Activated CD8-positive, alpha-beta T cell treated with anti-CD3 and anti-CD28 coated beads for 36 hours (primary cell): ENCODE results near the gene FAM120B. TPM values are rescaled to one million over a fixed set of nuclear protein-coding genes. Genes with fewer than 3 reads are reported as not detected.

Experiments
- ATAC-seq: fragments of 200-7000 bp; cut with Tn5 transposase; one replicate; pipeline ENCODE4 v1.10.0; 2021; ENCODE audit warnings: mild to moderate bottlenecking, moderate library complexity
- CTCF ChIA-PET: fragments of 350-600 bp; sonication (Branson Sonifier 250); formaldehyde crosslinking; loops from one replicate; lab custom pipeline; 2021; ENCODE audit warnings: antibody characterized with exemption; lab: Charles Lee
- POLR2A ChIA-PET: fragments of 350-600 bp; sonication (Branson Sonifier 250); formaldehyde crosslinking; loops from one replicate; lab custom pipeline; 2021; ENCODE audit warnings: antibody characterized with exemption; lab: Charles Lee
- DNase-seq: peaks from one replicate; pipeline ENCODE4 v3.0.0-alpha.2; 2020
- H3K27ac Mint-ChIP-seq: one replicate; pipeline ENCODE4 v1.8.0; 2021; ENCODE audit warnings: mild to moderate bottlenecking, mixed read lengths
- H3K27me3 Mint-ChIP-seq: one replicate; pipeline ENCODE4 v1.8.0; 2021; ENCODE audit warnings: mixed read lengths
- H3K36me3 Mint-ChIP-seq: one replicate; pipeline ENCODE4 v1.8.0; 2021; ENCODE audit warnings: low read depth, mixed read lengths
- H3K4me1 Mint-ChIP-seq: one replicate; pipeline ENCODE4 v1.8.0; 2021; ENCODE audit warnings: low read depth, mixed read lengths
- H3K4me3 Mint-ChIP-seq: one replicate; pipeline ENCODE4 v1.8.0; 2021; ENCODE audit warnings: mild to moderate bottlenecking, moderate library complexity, mixed read lengths
- H3K9me3 Mint-ChIP-seq: one replicate; pipeline ENCODE4 v1.8.0; 2021; ENCODE audit warnings: mixed read lengths
- CTCF ChIP-seq: fragments of 200-600 bp; IDR thresholded peaks from one replicate; pipeline ENCODE4 v1.8.0; 2022; ENCODE audit warnings: antibody characterized with exemption, mild to moderate bottlenecking
- intact Hi-C: fragments of 100-400 bp; cut with micrococcal nuclease; formaldehyde crosslinking; loops from one replicate; pipeline ENCODE4 v1.10.0; 2022
- total RNA-seq, 2 experiments: library from RNA; stranded (reverse); gene quantifications; one replicate each; pipeline ENCODE4 v1.2.3, GENCODE V29; 2021

Gene FAM120B
- total RNA-seq, 2 experiments from 2014 or later: 19.0 to 19.5 TPM

- no peak for TF ChIP-seq CTCF
- H3K27ac Mint-ChIP-seq: no peak overlapping the region
- H3K9me3 Mint-ChIP-seq: no peaks in the 10 kb centered on the region
- intact Hi-C loops: no loop called here
- H3K27me3 Mint-ChIP-seq: no peaks in the 10 kb centered on the region
- H3K4me1 Mint-ChIP-seq: peaks cover 4% of the 10 kb centered on the region
- ATAC-seq (no peak), DNase-seq (no peak)
- POLR2A ChIA-PET: no interaction called here
- H3K36me3 Mint-ChIP-seq: no peaks in the 10 kb centered on the region
- CTCF ChIA-PET: no interaction called here
- H3K4me3 Mint-ChIP-seq: no peak overlapping the region
Measured at GRCh38 chr6:170452767-170453545, 146.4 kb downstream of the FAM120B start.

- H3K27me3 Mint-ChIP-seq: no peaks in the 10 kb centered on the region
- intact Hi-C loops: no loop called here
- H3K9me3 Mint-ChIP-seq: no peaks in the 10 kb centered on the region
- no peak overlapping the region for H3K27ac Mint-ChIP-seq
- H3K4me1 Mint-ChIP-seq: peaks cover 4% of the 10 kb centered on the region
- POLR2A ChIA-PET: no interaction called here
- H3K4me3 Mint-ChIP-seq: no peak overlapping the region
- TF ChIP-seq CTCF: no peak
- DNase-seq (no peak), ATAC-seq (no peak)
- no peaks in the 10 kb centered on the region for H3K36me3 Mint-ChIP-seq
- CTCF ChIA-PET: no interaction called here
Measured at GRCh38 chr6:170453586-170454511, 147.3 kb downstream of the FAM120B start.

- no peaks in the 10 kb centered on the region for H3K36me3 Mint-ChIP-seq
- H3K9me3 Mint-ChIP-seq: no peaks in the 10 kb centered on the region
- H3K27me3 Mint-ChIP-seq: peaks cover 3% of the 10 kb centered on the region
- peaks cover 8% of the 10 kb centered on the region for H3K4me1 Mint-ChIP-seq
- DNase-seq: no peak
- no peak for ATAC-seq
- ChIA-PET POLR2A (no interaction called here), CTCF (no interaction called here)
- no peak overlapping the region for H3K4me3 Mint-ChIP-seq
- H3K27ac Mint-ChIP-seq: no peak overlapping the region
- intact Hi-C loops: no loop called here
- no peak for TF ChIP-seq CTCF
Measured at GRCh38 chr6:170454512-170455285, 148.1 kb downstream of the FAM120B start.

- ChIA-PET CTCF (no interaction called here), POLR2A (interaction anchor here (0.7 kb wide), 1 partner anchor 9 kb away, joined by 3 read pairs; no protein-coding TSS in a partner anchor)
- ATAC-seq (no peak), DNase-seq (no peak)
- intact Hi-C loops: no loop called here
- Mint-ChIP-seq H3K4me3 (no peak overlapping the region), H3K27me3 (peaks cover 3% of the 10 kb centered on the region), H3K27ac (no peak overlapping the region), H3K9me3 (no peaks in the 10 kb centered on the region), H3K4me1 (peaks cover 13% of the 10 kb centered on the region), H3K36me3 (no peaks in the 10 kb centered on the region)
- no peak for TF ChIP-seq CTCF
Measured at GRCh38 chr6:170455335-170455979, 148.9 kb downstream of the FAM120B start.
